Fibroblast of peridontal ligament (primary cell): ENCODE results near the gene MVB12B.
"Not testable (repeated sequence)": the region's sequence is repeated elsewhere in the genome, so short reads cannot be mapped to it uniquely, and the experiment has no call there.

Experiments used
- DNase-seq: peaks from one replicate; pipeline ENCODE4 v3.0.0-alpha.2; 2010; ENCODE audit errors: extremely low read depth

MVB12B gene

DNA sequence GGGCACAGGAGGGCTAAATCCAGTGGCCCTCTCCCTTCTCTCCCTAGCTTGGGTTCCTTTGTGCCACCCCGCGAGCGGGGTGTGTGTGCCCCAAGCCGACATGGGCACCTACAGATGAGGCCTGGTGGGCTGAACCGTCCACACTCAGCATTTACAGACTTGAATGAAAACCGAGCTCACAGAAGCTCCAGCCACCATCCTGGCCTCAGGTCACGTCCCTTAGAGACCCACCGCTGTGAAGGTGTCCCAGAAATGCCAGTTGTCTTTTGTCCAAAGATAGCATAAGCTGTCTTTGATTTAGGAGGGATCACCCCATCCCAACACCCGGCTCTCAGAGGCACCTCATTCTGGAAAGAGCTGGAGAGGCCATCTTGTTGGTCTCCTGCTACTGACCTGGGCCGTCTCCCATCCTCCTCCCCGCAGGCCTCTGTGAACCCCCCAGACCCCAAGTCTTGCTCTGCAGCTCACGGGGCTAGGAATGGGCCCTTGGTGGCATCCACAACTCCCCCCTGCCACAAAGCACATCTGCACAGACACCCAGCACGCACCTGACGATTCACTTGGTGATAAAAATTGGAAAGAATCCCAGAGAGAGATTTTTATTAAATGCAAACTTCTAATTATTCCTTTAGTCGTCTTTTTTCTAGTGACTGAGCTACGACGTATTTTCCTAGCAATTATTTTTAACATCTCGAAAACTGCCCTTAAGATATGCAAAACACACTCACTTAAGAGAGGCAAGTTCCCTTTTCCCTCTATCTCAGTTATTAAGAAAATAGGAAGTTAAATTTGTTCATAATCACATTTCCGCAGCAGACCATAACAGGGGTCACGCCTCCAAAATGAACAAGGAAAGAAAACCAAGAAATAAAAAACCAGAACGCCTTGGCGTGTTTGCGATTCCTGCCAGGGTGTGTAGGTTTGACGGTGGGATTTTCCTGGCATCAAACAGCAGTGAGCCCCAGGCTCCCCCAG is 206.6 kb downstream of the MVB12B start:
- no peak for DNase-seq

DNA sequence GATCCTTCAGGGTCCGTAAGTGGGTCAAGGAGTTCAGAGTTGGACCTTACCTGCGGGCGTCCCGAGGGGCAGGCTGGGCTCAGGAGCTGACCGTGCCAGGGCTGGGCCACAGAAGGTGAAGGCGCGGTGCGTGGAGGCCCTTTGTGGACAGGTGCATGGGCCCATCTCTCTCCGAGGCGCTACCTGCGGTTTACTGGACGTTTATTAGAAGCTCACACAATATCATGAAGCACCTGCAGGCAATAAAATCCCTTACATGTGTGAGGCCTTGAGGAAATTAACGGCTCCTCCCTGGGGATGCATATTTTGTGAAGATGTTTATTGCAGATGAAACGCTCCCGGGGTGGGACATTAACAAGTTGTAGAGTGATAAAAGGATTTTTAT is 207.3 kb downstream of the MVB12B start:
- DNase-seq, result no peak

DNA sequence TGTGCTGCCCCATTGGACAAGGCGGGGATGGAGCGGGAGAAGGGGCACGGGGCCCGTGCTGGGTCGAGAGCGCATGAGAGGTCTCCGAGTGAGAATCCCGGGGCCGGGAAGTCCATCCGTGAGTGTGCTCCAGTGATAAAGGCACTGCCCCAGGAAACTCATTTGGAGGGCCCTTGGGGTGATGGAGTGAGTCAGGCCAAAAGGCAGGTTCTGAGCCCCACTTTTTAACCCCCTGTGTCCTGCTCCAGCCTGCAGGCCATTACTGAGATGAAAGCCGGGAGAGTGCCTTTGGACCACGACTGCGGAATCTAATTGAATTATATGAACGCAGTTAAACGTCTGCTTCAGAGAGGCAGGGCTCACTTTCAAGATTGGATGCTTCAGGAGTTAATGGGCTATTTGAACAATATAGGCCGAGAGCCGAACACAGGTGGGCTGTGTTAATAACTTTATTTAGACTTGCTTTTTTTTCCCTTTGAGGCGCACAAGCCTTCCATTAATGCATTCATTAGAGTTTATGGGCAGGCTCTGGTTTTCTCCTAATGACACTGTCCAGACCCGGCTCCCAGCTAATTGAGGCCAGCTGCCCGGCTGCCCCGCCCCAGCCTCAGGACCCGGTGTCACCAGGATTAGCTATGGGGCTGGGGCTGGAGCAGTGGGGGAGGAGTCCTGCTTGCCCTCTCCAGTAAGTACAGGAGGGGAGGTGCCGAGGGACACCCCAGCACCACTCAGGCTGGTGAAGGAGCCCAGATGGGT is 208.0 kb downstream of the MVB12B start:
- no peak for DNase-seq

DNA sequence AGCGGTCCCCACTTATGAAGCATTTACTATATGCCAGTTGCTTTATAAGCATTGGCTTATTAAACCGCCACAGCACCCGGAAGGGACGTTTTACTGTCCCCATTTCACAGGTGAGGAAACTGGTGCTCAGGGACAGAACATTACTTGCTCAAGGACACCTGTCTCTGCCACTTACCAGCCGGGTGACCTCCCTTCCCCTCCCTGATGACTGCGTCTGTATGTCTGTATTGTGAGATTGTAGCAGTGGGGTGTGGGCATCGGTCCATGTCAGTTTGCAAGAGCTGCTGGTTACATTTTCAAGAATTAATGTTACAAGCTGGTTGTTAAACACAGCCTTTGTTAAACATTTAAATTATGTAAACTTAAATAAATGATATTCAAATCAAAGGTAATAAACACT is 209.5 kb downstream of the MVB12B start:
- no peak for DNase-seq

DNA sequence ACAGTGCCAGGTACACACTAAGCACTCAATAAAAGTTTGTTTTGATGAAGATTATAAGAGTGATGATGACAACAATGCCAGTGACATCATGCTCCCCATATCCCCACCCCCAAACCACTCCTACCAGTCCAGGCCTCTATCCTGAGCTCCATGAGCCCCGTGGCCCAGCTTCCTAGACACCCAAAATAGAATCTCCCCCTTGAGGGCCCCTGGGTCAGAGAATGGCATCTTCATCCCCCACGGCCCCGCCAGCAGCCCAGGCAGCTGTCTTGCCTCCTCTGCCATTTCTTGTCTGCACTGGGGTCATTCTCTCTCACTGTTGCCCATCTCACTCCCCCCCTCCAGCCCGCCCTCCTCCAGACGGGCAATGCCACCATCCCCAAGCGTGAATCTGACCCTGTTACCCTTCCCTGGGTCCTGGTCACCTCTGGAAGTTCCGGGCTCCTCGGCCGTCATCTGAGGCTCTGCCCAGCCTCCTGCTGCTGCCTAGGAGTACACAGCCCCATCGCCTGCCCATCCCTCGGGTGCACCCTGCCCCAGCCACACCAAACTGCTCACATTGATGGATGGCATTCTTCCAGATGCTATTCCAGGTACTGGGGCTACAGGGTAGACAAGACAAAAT is 210.3 kb downstream of the MVB12B start:
- no peak for DNase-seq

DNA sequence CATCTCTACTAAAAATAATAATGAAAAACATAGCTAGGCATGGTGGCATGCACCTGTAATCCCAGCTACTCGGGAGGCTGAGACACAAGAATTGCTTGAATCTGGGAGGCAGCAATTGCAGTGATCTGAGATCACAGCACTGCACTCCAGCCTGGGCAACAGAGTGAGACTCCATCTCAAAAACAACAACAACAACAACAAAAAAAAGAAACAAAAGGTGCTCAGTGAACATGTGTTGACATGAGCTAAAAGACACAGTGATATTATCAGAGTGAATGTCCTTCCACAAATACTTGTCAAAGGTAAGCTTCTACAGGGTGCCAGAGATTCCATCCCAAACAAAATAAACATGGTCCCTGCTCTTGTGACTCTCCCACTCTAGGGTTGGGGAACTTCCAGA is 211.9 kb downstream of the MVB12B start:
- DNase-seq, result no peak

DNA sequence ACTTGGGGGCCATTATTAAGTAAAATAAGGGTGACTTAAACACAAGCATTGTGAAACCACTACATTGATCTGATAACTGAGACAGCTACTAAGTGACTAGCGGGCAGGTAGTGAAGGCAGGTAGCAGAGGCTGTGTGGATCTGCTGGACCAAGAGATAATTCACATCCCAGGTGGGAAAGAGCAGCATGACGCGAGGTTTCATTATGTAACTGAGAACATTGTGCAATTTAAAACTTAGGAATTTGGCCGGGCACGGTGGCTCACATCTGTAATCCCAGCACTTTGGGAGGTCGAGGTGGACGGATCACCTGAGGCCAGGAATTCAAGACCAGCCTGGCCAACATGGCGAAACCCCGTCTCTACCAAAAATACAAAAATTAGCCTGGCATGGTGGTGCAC is 213.8 kb downstream of the MVB12B start:
- DNase-seq, result not testable (repeated sequence)

DNA sequence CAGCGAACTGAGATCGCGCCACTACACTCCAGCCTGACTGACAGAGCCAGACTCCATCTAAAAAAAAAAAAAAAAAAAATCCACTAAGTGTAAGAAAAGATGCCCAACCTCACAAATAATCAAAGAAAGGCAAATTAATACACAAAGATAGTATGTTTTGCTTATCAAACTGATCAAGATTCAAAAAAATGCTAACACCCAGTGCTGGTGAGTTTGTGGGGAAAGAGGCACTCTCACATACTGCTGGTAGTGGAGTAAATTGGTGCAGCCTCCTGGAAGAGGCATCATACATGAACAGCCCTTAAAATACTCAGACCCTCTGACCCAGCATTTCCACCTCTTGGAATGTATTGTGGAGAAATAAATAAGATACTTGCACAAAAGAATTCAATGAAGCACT is 216.9 kb downstream of the MVB12B start:
- DNase-seq, result no peak

DNA sequence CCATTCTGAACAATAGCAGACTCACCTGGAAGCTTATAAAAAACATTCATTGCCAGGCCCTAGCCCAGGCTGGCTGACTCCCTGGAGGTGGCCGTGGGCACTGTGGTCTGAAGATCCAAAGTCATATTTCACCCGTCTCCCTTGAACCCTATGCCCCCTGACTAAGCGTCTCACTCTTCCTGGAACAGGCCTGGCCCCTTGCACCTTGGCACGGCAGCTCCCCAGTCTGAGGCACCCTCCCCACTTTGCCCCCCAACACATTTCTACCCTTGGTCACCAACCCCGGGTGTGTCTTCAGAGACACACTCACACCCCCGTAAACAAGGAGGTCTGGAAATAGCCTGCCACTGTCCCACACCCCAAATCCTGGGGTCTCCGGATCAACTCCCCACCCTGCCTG is 218.5 kb downstream of the MVB12B start:
- DNase-seq, result no peak

DNA sequence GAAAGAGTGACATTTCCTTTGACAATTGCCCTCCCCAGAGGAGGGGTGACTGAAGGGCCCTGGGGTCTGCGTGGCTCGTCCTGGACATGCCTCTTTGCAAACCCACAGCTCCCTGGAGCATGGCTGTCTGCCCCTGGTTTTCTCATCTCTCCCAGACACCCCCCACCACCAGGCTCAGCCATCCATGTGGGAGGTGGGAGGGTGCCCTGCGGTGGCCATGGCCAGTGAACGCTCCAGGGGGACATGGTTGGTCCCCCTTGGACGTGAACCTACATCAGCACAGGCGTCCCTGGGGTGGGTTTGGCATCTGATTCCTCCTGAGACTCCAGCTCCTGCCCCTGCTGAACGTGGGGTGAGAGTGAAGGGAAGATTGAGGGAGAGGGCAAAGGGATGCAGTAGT is 219.4 kb downstream of the MVB12B start:
- DNase-seq, result no peak

DNA sequence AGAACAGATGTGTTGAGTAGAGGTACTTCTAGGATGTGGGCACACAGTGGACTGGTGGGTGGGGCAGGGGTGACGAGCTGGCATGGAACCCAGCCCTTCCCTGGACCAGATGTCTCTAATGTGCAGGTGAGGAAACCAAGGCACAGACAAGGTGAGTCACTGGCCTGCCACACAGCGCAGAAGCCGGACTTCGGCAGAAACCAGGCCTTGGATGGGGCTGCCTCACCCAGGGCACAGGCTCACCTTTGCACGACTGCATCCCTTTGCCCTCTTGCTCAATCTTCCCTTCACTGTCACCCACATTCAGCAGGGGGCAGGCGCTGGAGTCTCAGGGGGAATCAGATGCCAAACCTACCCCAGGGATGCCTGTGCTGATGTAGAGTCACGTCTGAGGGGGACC is 221.7 kb downstream of the MVB12B start:
- no peak for DNase-seq

DNA sequence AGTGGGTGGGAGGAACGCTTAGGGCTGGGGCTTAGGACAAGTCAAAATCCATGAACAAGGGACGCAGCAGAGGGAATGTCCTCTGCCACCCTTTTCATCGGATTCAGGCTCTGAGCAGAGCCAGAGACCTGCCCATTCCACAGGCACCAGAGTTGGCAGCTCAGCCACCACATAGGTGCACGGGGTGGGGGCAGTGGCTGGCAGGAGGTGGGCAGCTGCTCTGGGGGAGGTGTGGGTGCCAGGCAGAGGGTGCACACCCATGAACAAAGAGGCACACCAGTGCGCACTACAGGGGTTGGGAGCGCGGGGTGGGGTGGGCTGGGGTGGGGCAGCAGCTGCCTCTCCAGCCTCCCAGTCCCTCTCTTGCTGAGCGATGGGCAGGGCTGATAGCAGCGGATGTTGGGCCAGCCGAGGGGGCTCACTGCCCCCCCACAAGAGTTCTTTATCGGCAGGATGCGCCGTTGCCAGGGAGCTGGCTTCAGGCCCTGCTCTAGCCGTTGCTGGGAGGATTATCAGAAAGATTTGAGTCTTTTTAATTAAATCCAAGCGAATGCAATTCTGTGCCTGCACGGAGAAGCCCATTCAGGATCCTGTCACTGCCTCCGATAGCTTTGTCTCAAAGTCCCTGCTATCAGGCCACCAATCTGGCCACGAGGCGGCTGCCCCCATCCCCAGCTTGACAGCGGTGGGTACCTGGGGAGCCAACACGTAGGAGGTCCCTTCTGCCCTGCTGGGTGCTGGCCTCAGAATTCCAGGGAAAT is 222.8 kb downstream of the MVB12B start:
- no peak for DNase-seq

DNA sequence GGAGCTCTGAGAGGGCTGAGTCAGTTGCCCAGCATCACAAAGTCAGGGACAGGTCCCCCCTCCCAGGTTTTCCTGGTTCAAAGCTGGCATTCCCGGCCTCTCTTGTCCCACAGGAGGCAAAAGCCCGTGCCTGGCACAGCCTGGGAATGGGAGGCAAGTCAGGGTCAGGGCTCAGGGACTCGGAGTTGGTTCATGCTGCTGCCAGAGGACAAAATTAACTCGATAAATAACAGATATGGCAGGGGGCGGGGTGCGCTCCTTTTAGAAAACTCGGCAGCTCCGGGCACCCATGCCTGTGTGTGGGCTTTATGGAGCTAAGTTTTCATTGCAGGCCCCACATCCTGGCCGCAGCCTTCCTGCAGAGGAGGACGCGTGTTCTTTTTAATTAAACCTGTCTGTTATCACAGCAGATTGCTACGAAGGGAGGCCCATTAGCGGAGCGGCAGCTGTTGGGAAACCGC is 224.3 kb downstream of the MVB12B start:
- no peak for DNase-seq

DNA sequence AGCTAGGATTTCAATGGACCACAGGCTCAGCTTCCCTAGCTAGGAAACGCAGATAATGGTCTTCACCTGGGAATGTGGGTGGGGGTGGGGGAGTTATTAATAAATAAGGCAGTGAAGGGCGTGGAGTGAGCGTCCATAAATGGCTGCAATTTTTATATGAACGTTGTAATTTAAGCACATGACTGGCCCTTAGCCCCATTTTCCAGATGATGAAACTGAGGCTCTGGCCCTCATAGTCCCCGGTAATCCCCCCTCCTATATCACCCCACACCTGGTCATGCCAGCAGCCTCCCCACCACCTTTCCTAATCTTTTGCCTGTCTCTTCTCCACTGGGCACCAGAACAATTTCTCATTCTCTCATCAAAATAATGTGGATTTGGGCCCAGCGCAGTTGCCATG is 225.2 kb downstream of the MVB12B start:
- DNase-seq, result no peak

DNA sequence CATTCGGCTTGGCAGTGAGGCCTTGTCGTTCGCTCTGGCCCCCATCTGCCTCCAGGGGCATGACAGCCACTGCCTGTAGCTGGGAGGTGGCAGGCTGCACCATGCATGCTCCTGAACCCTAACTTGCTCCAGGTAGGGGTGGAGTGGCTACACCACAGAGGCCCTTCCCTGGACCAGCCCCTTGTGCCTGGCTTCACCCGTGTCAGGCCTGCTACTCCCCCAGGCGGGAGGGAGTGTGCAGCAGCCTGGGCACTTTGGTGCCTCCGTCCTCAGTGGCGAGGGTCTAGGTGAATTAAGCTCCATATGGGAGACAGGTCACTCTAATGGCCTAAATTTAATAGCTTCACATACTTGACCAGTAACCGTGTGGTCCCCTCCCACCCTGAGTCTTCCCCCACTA is 227.7 kb downstream of the MVB12B start:
- DNase-seq, result no peak

DNA sequence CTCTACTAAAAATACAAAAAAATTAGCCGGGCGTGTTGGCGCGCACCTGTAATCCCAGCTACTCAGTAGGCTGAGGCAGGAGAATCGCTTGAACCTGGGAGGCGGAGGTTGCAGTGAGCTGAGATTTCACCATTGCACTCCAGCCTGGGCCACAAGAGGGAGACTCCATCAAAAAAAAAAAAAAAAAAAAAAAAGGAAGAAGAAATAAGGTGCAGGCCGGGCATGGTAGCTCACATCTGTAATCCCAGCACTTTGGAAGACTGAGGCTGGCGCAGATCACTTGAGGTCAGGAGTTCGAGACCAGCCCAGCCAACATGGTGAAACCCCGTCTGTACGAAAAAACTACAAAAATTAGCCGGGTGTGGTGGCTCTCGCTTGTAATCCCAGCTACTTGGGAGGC is 228.8 kb downstream of the MVB12B start:
- DNase-seq, result not testable (repeated sequence)
